ENCODE data around the gene SNX20.

SNX20 gene

DNA sequence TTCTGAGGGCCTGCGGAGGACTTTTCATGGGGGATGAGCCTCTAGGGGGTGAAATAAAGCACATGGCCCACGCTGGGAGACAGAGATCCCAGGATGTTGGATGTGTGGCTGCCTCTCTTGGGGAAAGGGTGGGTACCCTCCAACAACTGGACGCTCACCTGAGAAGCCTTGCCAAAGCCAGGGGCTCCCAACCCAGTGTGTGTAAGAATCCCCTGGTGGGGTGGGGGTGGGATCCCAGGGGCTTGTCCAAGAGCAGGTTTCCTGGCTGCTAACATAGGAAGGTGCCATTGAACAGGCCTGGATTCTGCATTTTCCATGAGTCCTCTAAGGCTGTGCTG lies 587 bp downstream of the SNX20 start:
- H3K27me3 ChIP-seq (ENCODE audit: insufficient read depth, low read length) = no peaks in the 10 kb centered on the region
- H3K36me3 ChIP-seq (ENCODE audit: insufficient read depth, low read length) = no peaks in the 10 kb centered on the region
- no peak overlapping the region for H2AFZ ChIP-seq (ENCODE audit: low read depth, low read length)
- no peaks in the 10 kb centered on the region for H3K9me3 ChIP-seq (ENCODE audit: low read length)
- H3K4me3 ChIP-seq (ENCODE audit: low read length) = no peak overlapping the region
- no peaks in the 10 kb centered on the region for H3K4me1 ChIP-seq (ENCODE audit: insufficient read depth, low read length)

DNA sequence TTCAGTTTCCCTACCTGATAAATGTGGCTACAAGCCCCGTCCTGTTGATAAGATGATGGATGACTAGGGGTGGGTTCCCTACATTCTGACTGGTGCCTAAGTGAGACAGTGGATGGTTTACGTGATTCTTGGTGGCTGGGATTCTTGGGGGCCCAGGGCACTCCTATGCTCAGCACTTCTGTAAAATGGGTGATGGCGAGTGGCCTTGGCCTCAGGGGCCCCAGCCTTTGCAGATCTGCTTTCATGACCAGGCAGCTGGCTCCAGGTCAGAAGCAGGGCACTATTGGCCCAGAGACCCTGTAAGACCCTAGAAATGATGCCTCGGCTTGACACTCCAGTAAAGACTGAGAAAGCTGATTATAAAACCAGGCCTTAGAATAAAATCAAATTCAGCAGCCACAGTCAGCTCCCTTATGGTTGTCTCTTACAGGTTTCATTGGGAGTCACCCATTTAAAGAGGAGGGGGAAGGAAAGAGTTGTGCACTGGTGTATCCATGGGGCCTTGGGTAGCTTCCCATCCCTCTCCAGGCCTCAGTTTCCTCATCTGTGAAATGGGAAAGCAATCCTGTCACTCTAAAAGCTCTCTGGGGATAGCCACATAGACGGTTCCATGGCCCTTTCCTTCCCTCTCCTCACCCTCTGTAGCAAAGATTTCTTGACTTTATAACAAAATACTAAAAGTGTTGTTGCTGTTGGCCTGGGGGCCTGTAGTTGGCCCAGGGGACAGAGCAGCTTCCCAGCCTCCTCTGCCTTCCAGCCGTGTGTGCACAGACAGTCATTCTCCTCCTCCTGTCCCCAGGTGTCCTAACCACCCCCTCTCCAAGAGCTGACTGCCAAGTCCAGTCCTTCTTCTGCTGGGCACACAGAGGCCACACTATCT lies 1.2 kb downstream of the SNX20 start:
- H3K27me3 ChIP-seq (ENCODE audit: insufficient read depth, low read length) = no peaks in the 10 kb centered on the region

GRCh38 chr16:50679266-50679665 lies 1.8 kb downstream of the SNX20 start:
- no peaks in the 10 kb centered on the region for H3K9me3 ChIP-seq (ENCODE audit: low read length)
- H3K27me3 ChIP-seq (ENCODE audit: insufficient read depth, low read length) = no peaks in the 10 kb centered on the region
- H2AFZ ChIP-seq (ENCODE audit: low read depth, low read length) = no peak overlapping the region
- no peak overlapping the region for H3K4me3 ChIP-seq (ENCODE audit: low read length)
- no peaks in the 10 kb centered on the region for H3K36me3 ChIP-seq (ENCODE audit: insufficient read depth, low read length)
- no peaks in the 10 kb centered on the region for H3K4me1 ChIP-seq (ENCODE audit: insufficient read depth, low read length)

More for the DNA sequence above, 1.2 kb downstream of the SNX20 start:
- Histone ChIP-seq H3K4me1 (ENCODE audit: insufficient read depth, low read length) (no peaks in the 10 kb centered on the region), H3K4me3 (ENCODE audit: low read length) (no peak overlapping the region), H3K9me3 (ENCODE audit: low read length) (no peaks in the 10 kb centered on the region), H3K36me3 (ENCODE audit: insufficient read depth, low read length) (no peaks in the 10 kb centered on the region), H2AFZ (ENCODE audit: low read depth, low read length) (no peak overlapping the region)

DNA sequence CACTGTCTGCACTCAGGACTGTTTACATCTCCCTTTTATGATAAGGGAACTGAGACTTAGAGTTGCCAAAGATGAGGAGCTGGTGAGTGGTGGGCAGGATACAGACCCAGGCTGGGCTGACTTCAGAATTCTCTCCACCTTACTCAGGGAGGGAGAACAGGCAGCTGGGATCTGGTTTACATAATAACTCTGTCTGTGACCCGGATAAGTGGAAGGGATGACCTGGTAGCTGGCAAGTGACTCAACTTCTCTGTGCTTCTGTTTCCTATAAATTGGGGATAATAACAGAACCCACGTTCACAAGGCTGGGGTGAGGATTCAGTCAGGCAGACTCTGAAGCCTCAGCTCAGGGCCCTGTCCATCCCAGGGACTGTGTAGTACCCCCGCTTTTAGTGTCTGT lies 2.6 kb downstream of the SNX20 start:
- H2AFZ ChIP-seq (ENCODE audit: low read depth, low read length) = no peak overlapping the region
- H3K27me3 ChIP-seq (ENCODE audit: insufficient read depth, low read length) = no peaks in the 10 kb centered on the region
- H3K4me3 ChIP-seq (ENCODE audit: low read length) = no peak overlapping the region
- H3K9me3 ChIP-seq (ENCODE audit: low read length) = peaks cover 4% of the 10 kb centered on the region
- no peaks in the 10 kb centered on the region for H3K4me1 ChIP-seq (ENCODE audit: insufficient read depth, low read length)
- no peaks in the 10 kb centered on the region for H3K36me3 ChIP-seq (ENCODE audit: insufficient read depth, low read length)

DNA sequence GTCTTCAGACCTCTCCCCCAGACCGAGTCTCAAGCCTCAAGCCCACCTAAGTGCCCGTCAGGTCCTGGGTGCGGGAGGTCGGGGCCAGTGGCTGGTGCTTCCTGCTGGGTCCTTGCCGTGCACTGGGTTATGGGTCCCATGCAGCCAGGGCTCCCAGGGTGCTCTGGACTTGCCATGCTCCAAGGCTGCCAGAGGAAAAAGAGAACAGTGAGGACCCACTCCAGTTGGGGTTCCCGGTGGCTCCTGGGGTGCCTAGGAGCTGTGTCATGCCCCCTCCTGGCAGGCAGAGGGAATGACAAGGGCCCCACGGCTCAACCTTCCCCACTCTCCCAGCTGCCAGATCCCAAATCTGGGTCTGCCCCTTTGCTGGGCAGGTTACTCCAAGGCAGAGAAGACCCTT lies 3.8 kb downstream of the SNX20 start:
- no peaks in the 10 kb centered on the region for H3K36me3 ChIP-seq (ENCODE audit: insufficient read depth, low read length)
- peaks cover 8% of the 10 kb centered on the region for H3K9me3 ChIP-seq (ENCODE audit: low read length)
- H3K4me1 ChIP-seq (ENCODE audit: insufficient read depth, low read length) = no peaks in the 10 kb centered on the region
- H3K4me3 ChIP-seq (ENCODE audit: low read length) = no peak overlapping the region
- H3K27me3 ChIP-seq (ENCODE audit: insufficient read depth, low read length) = no peaks in the 10 kb centered on the region
- H2AFZ ChIP-seq (ENCODE audit: low read depth, low read length) = no peak overlapping the region

- H3K4me3 ChIP-seq (ENCODE audit: low read length) = no peak overlapping the region
- H3K9me3 ChIP-seq (ENCODE audit: low read length) = peaks cover 12% of the 10 kb centered on the region
- H3K4me1 ChIP-seq (ENCODE audit: insufficient read depth, low read length) = no peaks in the 10 kb centered on the region
- H2AFZ ChIP-seq (ENCODE audit: low read depth, low read length) = no peak overlapping the region
- no peaks in the 10 kb centered on the region for H3K36me3 ChIP-seq (ENCODE audit: insufficient read depth, low read length)
- no peaks in the 10 kb centered on the region for H3K27me3 ChIP-seq (ENCODE audit: insufficient read depth, low read length)
These were observed 4.4 kb downstream of the SNX20 start for GRCh38 chr16:50676684-50677225.

GRCh38 chr16:50675686-50676610 lies 5.2 kb downstream of the SNX20 start:
- H3K4me1 ChIP-seq (ENCODE audit: insufficient read depth, low read length) = no peaks in the 10 kb centered on the region
- H3K36me3 ChIP-seq (ENCODE audit: insufficient read depth, low read length) = no peaks in the 10 kb centered on the region

GRCh38 chr16:50674831-50675230 lies 6.3 kb downstream of the SNX20 start:
- Histone ChIP-seq H3K9me3 (ENCODE audit: low read length) (peaks cover 16% of the 10 kb centered on the region), H3K27me3 (ENCODE audit: insufficient read depth, low read length) (no peaks in the 10 kb centered on the region), H3K36me3 (ENCODE audit: insufficient read depth, low read length) (no peaks in the 10 kb centered on the region), H2AFZ (ENCODE audit: low read depth, low read length) (no peak overlapping the region), H3K4me1 (ENCODE audit: insufficient read depth, low read length) (no peaks in the 10 kb centered on the region), H3K4me3 (ENCODE audit: low read length) (no peak overlapping the region)

More at GRCh38 chr16:50675686-50676610, 5.2 kb downstream of the SNX20 start:
- H2AFZ ChIP-seq (ENCODE audit: low read depth, low read length) = no peak overlapping the region
- H3K9me3 ChIP-seq (ENCODE audit: low read length) = peaks cover 13% of the 10 kb centered on the region
- H3K27me3 ChIP-seq (ENCODE audit: insufficient read depth, low read length) = no peaks in the 10 kb centered on the region
- no peak overlapping the region for H3K4me3 ChIP-seq (ENCODE audit: low read length)

- peaks cover 16% of the 10 kb centered on the region for H3K9me3 ChIP-seq (ENCODE audit: low read length)
- no peak overlapping the region for H3K4me3 ChIP-seq (ENCODE audit: low read length)
- H3K4me1 ChIP-seq (ENCODE audit: insufficient read depth, low read length) = no peaks in the 10 kb centered on the region
- H2AFZ ChIP-seq (ENCODE audit: low read depth, low read length) = no peak overlapping the region
- H3K36me3 ChIP-seq (ENCODE audit: insufficient read depth, low read length) = no peaks in the 10 kb centered on the region
- H3K27me3 ChIP-seq (ENCODE audit: insufficient read depth, low read length) = no peaks in the 10 kb centered on the region
These were observed 7.4 kb downstream of the SNX20 start for GRCh38 chr16:50673496-50674275.

GRCh38 chr16:50671644-50672260 lies 9.4 kb downstream of the SNX20 start:
- H3K27me3 ChIP-seq (ENCODE audit: insufficient read depth, low read length) = no peaks in the 10 kb centered on the region
- H3K4me3 ChIP-seq (ENCODE audit: low read length) = no peak overlapping the region
- H3K36me3 ChIP-seq (ENCODE audit: insufficient read depth, low read length) = no peaks in the 10 kb centered on the region

GRCh38 chr16:50670476-50670875 lies 10.6 kb downstream of the SNX20 start:
- Histone ChIP-seq H3K27me3 (ENCODE audit: insufficient read depth, low read length) (no peaks in the 10 kb centered on the region), H3K9me3 (ENCODE audit: low read length) (peaks cover 16% of the 10 kb centered on the region), H2AFZ (ENCODE audit: low read depth, low read length) (no peak overlapping the region), H3K4me1 (ENCODE audit: insufficient read depth, low read length) (peaks cover 2% of the 10 kb centered on the region), H3K36me3 (ENCODE audit: insufficient read depth, low read length) (no peaks in the 10 kb centered on the region), H3K4me3 (ENCODE audit: low read length) (no peak overlapping the region)

More at GRCh38 chr16:50671644-50672260, 9.4 kb downstream of the SNX20 start:
- Histone ChIP-seq H3K9me3 (ENCODE audit: low read length) (peaks cover 16% of the 10 kb centered on the region), H2AFZ (ENCODE audit: low read depth, low read length) (no peak overlapping the region), H3K4me1 (ENCODE audit: insufficient read depth, low read length) (peaks cover 2% of the 10 kb centered on the region)

GRCh38 chr16:50669741-50670140 lies 11.4 kb downstream of the SNX20 start:
- Histone ChIP-seq H3K36me3 (ENCODE audit: insufficient read depth, low read length) (no peaks in the 10 kb centered on the region), H3K9me3 (ENCODE audit: low read length) (peaks cover 16% of the 10 kb centered on the region), H3K4me1 (ENCODE audit: insufficient read depth, low read length) (peaks cover 2% of the 10 kb centered on the region), H3K27me3 (ENCODE audit: insufficient read depth, low read length) (no peaks in the 10 kb centered on the region), H2AFZ (ENCODE audit: low read depth, low read length) (no peak overlapping the region), H3K4me3 (ENCODE audit: low read length) (no peak overlapping the region)

Measured in neuron (in vitro differentiated cells).